Retinal pigment epithelial cell (primary cell): ENCODE results near the gene CBR1.

Experiments used
- DNase-seq: peaks from one replicate; pipeline ENCODE4 v3.0.0-alpha.2; 2010; ENCODE audit warnings: low read depth
- H3K4me3 ChIP-seq: 2 replicates; pipeline ENCODE4 v1.5.1; 2011; ENCODE audit warnings: mild to moderate bottlenecking, low read length, control low read depth, moderate library complexity
- CTCF ChIP-seq: conservative IDR thresholded peaks from 2 replicates; pipeline ENCODE4 v1.5.1; 2011; ENCODE audit warnings: low read depth, low read length, control low read depth, inconsistent platforms

The CBR1 gene

GRCh38 chr21:36035381-36035791, 34.4 kb upstream of the CBR1 start:
- H3K4me3 ChIP-seq = no peak overlapping the region
- no peak for TF ChIP-seq CTCF
- DNase-seq = no peak

- DNase-seq = no peak
- TF ChIP-seq CTCF = no peak
Observed at GRCh38 chr21:36038701-36039497, 30.9 kb upstream of the CBR1 start.

GRCh38 chr21:36039861-36040260, 30.0 kb upstream of the CBR1 start:
- TF ChIP-seq CTCF = no peak
- DNase-seq = no peak
- no peak overlapping the region for H3K4me3 ChIP-seq

More at GRCh38 chr21:36038701-36039497, 30.9 kb upstream of the CBR1 start:
- H3K4me3 ChIP-seq = no peak overlapping the region

- H3K4me3 ChIP-seq = no peak overlapping the region
- TF ChIP-seq CTCF = no peak
- DNase-seq = no peak
Observed at GRCh38 chr21:36040389-36040788, 29.4 kb upstream of the CBR1 start.

GRCh38 chr21:36041910-36042309, 27.9 kb upstream of the CBR1 start:
- TF ChIP-seq CTCF = no peak
- DNase-seq = no peak
- no peak overlapping the region for H3K4me3 ChIP-seq

GRCh38 chr21:36044056-36044455, 25.8 kb upstream of the CBR1 start:
- no peak for TF ChIP-seq CTCF
- DNase-seq = no peak
- no peak overlapping the region for H3K4me3 ChIP-seq

- DNase-seq = no peak
- no peak for TF ChIP-seq CTCF
- H3K4me3 ChIP-seq = no peak overlapping the region
Observed at GRCh38 chr21:36045993-36046392, 23.8 kb upstream of the CBR1 start.
